Measurements from ENCODE around the gene SPESP1.

DNA sequence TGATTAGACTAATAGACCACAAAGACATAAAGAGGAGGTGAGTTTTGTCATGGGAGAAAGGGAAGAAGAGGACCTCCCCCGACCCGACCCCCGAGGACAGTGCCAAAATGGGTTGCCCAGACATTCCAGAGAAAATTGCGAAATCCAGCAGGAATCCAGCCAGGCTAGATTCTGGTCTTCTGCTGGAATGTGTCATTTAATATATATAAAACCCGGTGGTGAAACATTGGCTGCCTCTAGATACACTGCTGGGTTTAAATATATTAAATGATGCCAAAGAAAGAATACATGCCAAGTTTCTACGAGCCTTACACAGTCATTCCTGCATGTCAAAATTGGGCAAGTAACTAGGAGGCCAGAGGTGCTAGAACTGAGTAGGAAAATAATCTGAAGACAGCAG is 45.3 kb upstream of the SPESP1 start:
- TF ChIP-seq POLR2A (IDR thresholded peaks at IDR 0.05; ENCODE audit: low read depth, low read length) = no peak
- TF ChIP-seq, protein P1, sequence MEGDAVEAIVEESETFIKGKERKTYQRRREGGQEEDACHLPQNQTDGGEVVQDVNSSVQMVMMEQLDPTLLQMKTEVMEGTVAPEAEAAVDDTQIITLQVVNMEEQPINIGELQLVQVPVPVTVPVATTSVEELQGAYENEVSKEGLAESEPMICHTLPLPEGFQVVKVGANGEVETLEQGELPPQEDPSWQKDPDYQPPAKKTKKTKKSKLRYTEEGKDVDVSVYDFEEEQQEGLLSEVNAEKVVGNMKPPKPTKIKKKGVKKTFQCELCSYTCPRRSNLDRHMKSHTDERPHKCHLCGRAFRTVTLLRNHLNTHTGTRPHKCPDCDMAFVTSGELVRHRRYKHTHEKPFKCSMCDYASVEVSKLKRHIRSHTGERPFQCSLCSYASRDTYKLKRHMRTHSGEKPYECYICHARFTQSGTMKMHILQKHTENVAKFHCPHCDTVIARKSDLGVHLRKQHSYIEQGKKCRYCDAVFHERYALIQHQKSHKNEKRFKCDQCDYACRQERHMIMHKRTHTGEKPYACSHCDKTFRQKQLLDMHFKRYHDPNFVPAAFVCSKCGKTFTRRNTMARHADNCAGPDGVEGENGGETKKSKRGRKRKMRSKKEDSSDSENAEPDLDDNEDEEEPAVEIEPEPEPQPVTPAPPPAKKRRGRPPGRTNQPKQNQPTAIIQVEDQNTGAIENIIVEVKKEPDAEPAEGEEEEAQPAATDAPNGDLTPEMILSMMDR (IDR thresholded peaks at IDR 0.05; ENCODE audit: extremely low read depth in 1 of 2, insufficient read depth in 1 of 2, low read depth in 1 of 2, low read length in 2 of 2) = no peak
- no peak for TF ChIP-seq JUN (IDR thresholded peaks at IDR 0.05; ENCODE audit: borderline replicate concordance, insufficient read depth, insufficient read length, low read depth)
- no peak for TF ChIP-seq FOS (IDR thresholded peaks at IDR 0.05; ENCODE audit: borderline replicate concordance, insufficient read depth, low read length)
- no peak for TF ChIP-seq POLR2AphosphoS5 (IDR thresholded peaks at IDR 0.05; ENCODE audit: insufficient read depth, low read depth, low read length)
- TF ChIP-seq EZH2 (IDR thresholded peaks at IDR 0.05; ENCODE audit: borderline replicate concordance, low read depth, low read length, severe bottlenecking) = no peak
- TF ChIP-seq GATA2 (IDR thresholded peaks at IDR 0.05; ENCODE audit: insufficient read depth, insufficient read length, low read depth, low read length) = no peak
- TF ChIP-seq, protein P2, sequence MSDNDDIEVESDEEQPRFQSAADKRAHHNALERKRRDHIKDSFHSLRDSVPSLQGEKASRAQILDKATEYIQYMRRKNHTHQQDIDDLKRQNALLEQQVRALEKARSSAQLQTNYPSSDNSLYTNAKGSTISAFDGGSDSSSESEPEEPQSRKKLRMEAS (IDR thresholded peaks at IDR 0.05; ENCODE audit: insufficient read depth, insufficient read length) = no peak
- TF ChIP-seq MYC (IDR thresholded peaks at IDR 0.05; ENCODE audit: low read depth, low read length) = no peak
